Measurements from ENCODE around the gene RYR3.

RYR3 gene

DNA sequence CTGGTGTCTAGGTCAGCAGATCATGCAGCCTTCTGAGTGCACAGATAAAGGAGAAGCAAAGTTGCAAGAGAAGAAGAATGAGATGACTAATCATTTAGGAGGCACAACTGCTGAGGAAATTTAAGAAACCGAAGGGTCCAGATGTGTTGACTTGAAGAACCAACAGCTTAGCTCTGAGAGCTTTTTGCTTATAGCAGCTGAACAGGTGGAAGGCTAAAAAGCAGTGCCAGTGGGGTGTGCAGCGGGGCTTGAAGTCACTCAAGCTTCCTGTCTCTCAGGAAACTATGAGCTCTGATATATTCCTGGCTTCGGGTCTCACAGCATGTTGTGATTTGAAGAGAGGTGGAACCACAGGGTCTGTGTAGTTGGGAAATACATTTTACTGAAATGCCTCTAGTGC lies 305.7 kb downstream of the RYR3 start:
- H3K4me3 ChIP-seq (ENCODE audit: low read depth, low read length): no peak overlapping the region
- no peak for DNase-seq (ENCODE audit: low read depth)

DNA sequence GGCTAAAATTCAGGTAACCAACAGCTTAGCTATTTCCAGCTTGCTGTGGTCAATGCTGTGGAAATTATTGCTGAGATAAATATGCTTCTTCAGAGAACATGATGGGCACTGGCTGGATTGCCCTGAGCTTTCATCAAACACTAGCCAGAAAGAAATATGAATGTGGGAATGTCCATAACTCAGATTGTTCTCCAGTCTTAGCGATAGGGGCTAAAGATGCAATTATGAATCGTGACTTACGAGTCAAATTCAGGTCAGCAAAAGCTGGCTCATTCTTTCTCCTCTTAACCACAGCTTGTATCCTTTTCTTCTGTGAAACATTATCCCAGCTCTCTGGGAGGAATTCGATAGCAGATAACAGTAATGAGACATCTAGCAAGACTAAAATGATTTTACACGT lies 307.6 kb downstream of the RYR3 start:
- H3K4me3 ChIP-seq (ENCODE audit: low read depth, low read length): no peak overlapping the region
- DNase-seq (ENCODE audit: low read depth): no peak

DNA sequence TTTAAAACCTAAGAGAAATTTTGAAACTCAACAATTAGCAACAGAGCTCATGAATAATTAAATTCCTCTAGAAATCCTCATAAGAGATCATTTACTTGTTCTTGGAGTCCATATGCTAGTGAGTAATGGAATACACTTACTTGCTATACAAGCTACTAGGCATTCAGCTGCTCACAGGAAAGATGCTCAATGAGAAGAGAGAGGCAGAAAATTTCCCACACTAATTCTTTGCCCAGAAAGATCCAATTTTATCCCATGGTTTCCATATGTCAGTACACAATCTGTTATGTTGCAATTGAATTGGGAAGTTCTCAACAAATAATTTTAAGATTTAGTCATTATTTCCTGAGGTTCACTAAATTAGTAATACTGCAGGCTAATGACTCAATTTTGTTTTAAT lies 310.4 kb downstream of the RYR3 start:
- no peak for DNase-seq (ENCODE audit: low read depth)
- H3K4me3 ChIP-seq (ENCODE audit: low read depth, low read length): no peak overlapping the region

DNA sequence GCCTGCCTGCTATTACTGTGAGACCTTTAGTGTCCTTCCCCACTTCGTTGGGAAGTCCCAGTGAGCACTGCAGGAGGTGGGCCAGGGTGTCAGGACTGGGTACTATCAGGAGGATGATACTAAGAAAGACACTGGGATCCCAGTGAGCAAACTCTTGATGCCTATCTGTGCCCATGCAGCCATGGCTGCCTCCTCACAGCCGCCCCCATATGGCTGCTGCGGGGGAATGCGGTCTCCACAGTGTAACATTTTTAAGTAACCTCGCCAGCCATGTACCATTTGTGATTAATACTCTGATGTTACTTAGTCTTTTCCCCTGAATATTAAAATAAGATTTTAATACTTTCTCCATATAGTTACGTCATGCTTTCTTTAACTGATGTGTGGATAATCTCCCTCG lies 312.2 kb downstream of the RYR3 start:
- no peak overlapping the region for H3K4me3 ChIP-seq (ENCODE audit: low read depth, low read length)
- no peak for DNase-seq (ENCODE audit: low read depth)

DNA sequence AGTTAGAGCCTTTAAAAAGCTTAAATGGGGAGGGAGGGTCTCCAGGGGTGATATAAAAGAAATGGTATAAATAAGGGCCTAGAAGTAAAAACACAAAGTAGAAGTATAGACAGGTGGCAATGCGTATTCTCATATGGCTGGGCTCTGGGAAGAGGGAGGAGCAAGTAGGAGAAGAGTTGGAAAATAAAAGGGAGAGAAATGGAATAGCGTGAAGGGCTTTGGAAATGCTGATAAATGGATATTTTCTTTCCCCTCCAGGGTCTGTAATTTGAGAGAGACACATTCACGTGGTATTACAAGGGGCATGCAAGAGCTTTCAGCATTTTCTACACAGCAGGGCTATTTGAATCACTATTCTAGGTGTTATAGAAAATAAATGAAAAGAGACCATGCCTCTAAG lies 313.7 kb downstream of the RYR3 start:
- no peak for DNase-seq (ENCODE audit: low read depth)

DNA sequence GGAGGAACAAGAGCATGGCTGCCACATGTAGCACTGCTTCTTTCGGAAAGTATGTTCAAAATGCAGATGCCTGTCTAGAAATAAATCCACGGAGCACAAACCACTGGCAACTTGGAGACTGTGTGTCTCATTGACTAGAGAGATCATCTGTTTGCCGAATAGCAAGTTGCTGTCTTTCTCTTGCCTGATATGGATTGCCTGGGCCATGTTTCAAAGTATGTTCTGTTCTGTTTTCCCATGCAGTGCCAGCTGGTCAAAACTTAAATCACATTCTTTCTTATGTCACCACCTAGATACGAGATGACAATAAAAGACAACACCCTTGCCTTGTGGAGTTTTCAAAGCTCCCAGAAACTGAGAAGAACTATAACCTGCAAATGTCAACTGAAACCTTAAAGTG lies 318.9 kb downstream of the RYR3 start:
- H3K4me3 ChIP-seq (ENCODE audit: low read depth, low read length): no peak overlapping the region
- DNase-seq (ENCODE audit: low read depth): no peak

More for the DNA sequence above, 313.7 kb downstream of the RYR3 start:
- no peak overlapping the region for H3K4me3 ChIP-seq (ENCODE audit: low read depth, low read length)

DNA sequence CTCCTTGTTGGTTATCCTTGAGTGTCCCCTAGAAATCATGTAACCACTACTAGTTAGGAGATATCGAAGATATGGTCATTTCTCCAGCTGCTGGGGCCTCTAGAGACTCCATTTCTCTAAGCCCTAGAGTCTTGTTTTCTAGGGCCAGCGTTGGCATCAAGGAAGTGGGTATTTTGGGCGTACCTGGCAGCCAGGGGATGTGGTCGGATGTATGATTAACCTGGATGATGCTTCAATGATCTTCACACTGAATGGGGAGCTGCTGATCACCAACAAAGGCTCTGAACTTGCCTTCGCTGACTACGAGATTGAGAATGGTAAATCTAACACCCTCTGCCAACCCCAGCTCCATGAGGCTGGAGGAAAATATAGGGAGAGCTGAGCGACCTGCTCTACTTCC lies 325.5 kb downstream of the RYR3 start:
- H3K4me3 ChIP-seq (ENCODE audit: low read depth, low read length): no peak overlapping the region
- no peak for DNase-seq (ENCODE audit: low read depth)

DNA sequence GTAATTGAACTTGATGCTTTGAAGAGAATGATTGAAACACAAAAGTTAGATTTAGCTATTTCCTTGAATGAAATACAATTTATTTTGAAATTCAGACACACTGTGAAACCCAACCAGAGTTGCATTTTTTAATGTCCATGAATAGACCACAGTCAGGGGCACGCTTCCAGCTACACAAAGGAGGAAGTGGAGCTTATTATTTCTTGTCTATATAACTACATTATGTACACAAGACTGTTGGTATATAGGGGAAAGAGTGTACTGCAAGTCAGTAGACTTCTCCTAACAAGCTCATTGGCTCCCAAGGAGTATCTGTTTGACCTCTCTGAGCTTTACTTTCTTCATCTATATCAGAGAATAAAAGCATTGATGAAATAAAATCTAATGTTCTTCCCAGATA lies 326.2 kb downstream of the RYR3 start:
- H3K4me3 ChIP-seq (ENCODE audit: low read depth, low read length): no peak overlapping the region
- DNase-seq (ENCODE audit: low read depth): no peak

DNA sequence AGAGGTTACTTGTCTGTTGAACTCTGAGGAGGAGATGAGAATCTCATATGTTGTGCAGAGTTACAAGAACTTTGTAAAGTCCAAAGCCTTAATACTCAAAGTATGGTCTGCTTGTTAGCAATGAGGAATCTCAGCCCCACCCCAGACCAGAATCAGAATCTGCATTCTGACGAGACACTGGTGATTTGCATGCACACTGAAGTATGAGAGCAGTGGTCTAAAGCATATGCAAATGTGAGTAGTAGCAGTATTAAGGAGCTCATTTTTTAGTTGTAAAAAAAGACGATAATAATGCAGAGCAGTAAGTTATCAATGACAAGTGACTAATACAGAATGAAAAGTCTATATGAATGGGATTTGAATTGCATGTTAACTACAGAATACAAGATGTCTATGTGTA lies 327.7 kb downstream of the RYR3 start:
- H3K4me3 ChIP-seq (ENCODE audit: low read depth, low read length): no peak overlapping the region
- no peak for DNase-seq (ENCODE audit: low read depth)

DNA sequence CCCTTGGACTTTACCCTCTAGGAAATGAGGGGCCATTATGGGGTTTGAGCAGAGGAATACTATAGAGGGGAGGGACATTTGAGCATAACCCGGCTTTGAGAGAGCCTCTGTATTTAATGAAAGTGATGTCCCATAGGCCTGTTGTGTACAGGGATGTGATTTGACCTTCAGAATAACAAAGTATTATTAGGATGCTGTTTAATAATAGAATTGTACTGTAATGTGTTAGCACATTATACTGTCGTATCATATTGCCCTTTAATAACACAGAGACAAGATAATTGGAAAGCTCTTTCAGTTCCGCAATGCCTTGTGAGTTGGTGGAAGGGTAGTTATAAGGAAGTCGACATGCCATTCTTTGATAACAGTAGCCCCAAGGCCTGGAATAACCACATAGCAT lies 328.3 kb downstream of the RYR3 start:
- H3K4me3 ChIP-seq (ENCODE audit: low read depth, low read length): no peak overlapping the region
- DNase-seq (ENCODE audit: low read depth): no peak

DNA sequence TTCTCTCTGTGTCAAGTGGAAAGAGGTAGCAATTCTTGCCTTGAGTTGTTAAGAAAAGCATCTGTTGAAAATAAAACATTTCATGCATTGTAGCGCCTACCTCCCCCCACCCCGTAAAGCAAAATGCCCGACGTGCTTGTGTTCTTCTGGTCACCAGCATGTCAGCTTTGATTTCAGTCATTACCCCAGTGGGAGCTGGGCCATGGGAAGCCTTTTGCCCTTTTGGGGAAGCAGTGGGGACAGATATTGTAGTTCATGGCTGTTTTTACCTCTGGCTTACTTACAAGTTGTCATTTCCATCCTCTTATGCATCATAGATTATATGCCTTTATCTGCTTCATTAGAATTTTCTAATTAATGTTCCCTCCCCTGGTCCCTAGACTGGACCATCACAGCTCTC lies 328.7 kb downstream of the RYR3 start:
- no peak for DNase-seq (ENCODE audit: low read depth)
- H3K4me3 ChIP-seq (ENCODE audit: low read depth, low read length): no peak overlapping the region

DNA sequence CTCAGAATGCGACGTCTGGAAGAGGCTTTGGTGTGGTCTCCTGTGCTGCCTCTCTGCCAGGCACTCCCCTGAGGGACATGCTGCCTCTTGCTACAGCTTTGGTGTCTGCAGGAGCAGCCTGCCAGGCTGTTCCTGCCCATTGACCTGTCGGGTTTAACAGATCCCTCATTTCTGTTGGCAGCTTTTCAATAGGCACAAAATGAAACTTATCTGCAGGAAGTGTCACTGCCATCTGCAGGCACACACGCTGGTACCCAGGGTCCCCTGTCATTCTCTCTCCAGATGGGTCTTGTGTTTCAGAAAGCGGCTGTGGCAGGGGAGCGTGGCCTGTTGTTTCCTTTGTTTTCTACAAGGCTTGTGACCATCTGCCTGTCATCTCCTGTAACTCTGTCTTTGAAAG lies 329.2 kb downstream of the RYR3 start:
- H3K4me3 ChIP-seq (ENCODE audit: low read depth, low read length): no peak overlapping the region
- no peak for DNase-seq (ENCODE audit: low read depth)

DNA sequence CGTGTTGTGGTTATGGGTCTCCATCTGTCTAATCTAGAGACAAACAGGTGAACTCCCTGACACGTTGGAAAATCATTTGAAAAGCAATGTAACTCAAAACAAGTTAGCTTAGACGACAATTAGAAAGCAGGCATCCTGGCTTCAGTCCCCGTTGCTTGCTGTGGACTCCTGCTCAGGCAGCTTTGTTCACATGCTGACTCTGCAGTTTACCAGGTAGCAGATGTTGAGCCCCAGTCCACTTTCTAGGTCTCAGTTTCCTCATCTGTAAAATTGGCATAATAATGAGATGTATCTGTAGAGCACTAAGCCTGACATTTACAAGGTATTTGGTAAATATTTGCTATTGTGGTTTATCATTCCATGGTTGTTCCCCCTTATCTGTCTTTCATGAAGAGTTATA lies 330.3 kb downstream of the RYR3 start:
- DNase-seq (ENCODE audit: low read depth): no peak
- no peak overlapping the region for H3K4me3 ChIP-seq (ENCODE audit: low read depth, low read length)

DNA sequence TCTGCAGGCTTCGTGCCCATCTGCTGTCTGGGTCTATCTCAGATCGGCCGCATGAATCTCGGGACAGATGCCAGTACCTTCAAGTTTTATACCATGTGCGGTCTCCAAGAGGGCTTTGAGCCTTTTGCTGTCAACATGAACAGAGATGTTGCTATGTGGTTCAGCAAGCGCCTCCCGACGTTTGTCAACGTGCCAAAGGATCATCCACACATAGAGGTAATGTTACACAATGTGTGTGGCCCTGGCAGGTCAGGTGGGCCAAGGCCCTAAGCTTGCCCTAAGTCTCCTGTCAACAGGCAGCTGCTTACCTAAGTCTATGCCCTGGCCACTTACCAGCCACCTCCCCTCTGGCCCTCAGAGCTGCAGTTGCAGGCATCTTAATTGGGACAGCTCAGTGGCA lies 333.5 kb downstream of the RYR3 start:
- no peak overlapping the region for H3K4me3 ChIP-seq (ENCODE audit: low read depth, low read length)
- no peak for DNase-seq (ENCODE audit: low read depth)

DNA sequence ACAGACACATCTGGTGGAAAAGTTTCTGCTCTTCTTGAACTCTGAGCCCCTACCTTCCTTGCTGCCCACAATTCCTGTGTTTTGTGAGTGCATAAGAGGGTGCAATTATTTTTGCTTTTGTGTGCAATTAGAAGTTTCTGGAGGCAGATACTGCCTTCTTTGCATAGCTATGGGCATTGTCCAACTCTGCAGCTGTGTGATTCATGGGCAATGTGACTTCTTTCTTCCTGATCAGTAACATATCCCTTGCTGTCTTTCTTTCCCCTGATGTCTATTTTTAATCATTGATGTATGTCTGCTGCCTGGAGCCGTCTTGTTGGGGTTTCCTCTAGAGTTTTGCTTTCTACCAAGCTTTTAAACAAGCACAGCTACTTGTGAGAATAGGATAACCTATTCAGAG lies 336.0 kb downstream of the RYR3 start:
- DNase-seq (ENCODE audit: low read depth): no peak
- no peak overlapping the region for H3K4me3 ChIP-seq (ENCODE audit: low read depth, low read length)

DNA sequence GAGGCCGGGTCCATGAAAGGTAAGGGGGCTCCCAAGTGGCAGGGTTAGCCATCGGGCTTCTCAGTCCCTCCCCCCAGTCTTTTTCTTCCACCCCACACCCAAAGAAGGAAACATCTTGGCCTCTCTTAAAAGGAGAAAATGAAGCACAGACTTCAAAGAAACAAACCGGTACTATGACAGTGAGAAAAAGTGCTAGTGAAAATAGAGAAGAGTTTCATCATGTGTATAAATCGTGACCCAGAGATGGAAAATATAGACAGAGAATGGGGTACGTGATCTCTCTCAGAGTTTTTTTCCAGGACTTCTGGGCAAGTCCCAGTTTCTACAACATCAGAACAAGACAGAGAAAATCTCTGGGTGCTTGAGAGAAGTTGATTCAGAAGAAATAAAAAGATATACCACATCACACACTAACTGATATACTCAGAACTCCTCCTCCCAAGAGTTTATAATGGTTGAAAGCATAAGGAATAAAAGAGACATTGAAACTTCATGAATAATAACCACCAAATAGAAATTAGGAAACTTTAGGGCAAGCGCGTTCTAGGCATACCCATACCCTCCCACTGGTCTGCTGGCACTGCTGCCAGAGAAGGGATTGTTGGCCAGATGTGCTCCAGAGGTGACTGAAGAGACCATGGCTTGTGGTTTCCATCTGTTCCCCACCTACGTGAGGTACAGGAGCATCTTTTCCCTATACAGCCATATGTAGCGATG lies 338.6 kb downstream of the RYR3 start:
- H3K4me3 ChIP-seq (ENCODE audit: low read depth, low read length): no peak overlapping the region
- DNase-seq (ENCODE audit: low read depth): no peak

DNA sequence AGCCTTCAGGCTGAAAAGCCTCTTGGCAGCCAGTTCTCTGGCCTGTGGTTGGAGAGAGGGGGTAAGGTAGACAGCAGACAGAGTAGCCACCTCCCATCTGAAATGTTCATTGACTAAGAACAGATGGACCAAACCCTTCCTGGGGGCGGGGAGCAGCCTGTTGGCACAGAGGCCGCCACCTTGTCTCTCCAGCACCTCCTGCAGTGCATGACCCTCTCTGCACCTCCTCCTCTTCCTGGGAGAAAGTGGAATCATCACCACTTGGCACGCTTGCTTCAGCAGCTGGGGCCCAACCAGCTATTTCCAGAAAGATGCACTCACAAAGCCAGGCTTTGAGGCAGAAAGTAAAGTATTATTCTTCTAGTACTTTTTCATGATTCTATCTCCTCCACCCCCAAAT lies 344.1 kb downstream of the RYR3 start:
- no peak for DNase-seq (ENCODE audit: low read depth)
- no peak overlapping the region for H3K4me3 ChIP-seq (ENCODE audit: low read depth, low read length)

DNA sequence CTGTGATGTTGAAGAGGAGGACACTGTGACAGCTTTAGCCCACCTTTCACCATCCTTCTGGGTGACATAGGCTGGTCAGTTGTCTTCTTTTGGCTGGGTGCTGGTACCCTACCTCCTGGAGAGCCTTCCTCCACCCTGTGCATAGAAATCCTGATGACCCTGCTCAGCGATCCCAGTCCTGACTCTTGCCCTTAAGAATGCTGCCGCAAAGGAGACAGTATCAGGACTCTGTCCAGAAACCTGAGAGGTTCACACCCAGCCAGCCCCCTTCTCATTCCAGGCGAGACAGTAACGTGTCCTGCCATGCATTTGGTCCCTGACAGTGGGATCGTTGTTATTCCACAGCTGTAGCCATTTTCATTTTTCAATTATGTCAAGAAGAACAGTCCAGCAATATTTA lies 344.7 kb downstream of the RYR3 start:
- no peak for DNase-seq (ENCODE audit: low read depth)
- H3K4me3 ChIP-seq (ENCODE audit: low read depth, low read length): no peak overlapping the region

DNA sequence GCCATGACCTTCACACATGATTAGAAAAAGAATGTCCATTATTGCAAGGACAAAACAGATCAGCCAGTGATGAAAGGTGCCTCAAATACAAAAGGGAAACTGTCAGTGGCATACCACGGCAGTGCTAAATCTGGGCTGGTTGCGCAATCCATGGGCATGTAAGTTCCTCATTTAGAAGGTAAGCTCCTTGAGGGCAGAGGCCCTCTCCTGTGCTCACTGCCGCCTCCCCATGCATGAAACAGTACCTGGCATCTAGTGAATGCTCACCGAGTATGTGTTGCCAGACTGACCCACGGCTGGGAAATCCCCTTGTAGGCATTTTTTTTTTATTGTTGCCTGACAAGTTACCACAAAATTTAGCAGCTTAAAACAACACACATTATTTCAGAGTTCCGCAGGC lies 345.4 kb downstream of the RYR3 start:
- H3K4me3 ChIP-seq (ENCODE audit: low read depth, low read length): no peak overlapping the region
- DNase-seq (ENCODE audit: low read depth): no peak

DNA sequence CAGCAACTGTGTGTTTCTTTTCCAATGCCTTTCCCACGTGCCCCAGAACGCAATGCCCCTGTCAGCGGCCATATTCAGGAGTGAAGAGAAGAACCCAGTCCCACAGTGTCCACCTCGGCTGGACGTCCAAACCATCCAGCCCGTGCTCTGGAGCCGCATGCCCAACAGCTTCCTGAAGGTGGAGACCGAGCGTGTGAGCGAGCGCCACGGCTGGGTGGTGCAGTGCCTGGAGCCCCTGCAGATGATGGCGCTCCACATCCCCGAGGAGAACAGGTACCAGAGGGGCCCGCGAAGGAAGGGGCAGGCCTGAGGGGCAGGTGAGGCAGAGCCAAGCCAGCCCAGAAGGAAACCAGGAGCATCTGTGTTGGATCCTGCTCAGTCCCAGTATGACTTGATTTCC lies 349.4 kb downstream of the RYR3 start:
- no peak overlapping the region for H3K4me3 ChIP-seq (ENCODE audit: low read depth, low read length)
- no peak for DNase-seq (ENCODE audit: low read depth)

DNA sequence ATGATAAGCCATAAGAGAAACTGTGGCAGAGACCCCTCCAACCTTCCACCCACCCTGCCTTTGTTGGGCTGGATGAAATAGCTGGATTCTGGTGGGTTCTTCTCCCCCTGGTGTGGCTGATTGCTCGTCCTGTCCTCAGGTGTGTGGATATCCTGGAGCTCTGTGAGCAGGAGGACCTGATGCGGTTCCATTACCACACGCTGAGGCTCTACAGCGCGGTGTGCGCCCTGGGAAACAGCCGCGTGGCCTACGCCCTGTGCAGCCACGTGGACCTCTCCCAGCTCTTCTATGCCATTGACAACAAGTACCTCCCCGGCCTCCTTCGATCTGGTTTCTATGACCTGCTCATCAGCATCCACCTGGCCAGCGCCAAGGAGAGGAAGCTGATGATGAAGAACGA lies 351.2 kb downstream of the RYR3 start:
- H3K4me3 ChIP-seq (ENCODE audit: low read depth, low read length): no peak overlapping the region
- DNase-seq (ENCODE audit: low read depth): no peak

DNA sequence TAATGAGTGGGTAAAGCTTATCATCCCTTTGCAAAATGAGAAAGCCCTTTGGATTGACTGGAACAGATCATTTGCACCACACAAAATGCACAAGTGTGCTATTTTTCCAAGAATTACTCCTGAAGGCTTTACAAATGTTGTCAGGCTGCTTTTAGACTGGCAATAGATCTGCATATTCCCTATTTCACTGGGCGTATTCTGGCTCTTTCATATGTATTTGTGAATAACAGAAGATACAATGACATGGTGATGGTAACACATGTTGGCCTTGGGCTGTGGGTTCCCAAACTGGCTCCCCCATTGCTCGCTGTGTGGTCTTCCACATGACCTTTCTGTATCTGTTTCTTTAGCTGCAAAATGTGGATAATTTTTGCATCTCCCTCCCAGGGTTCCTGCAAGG lies 354.2 kb downstream of the RYR3 start:
- DNase-seq (ENCODE audit: low read depth): no peak

More for the DNA sequence above, 354.2 kb downstream of the RYR3 start:
- no peak overlapping the region for H3K4me3 ChIP-seq (ENCODE audit: low read depth, low read length)

Measured in skeletal muscle cell (primary cell).